Measurements from ENCODE around the gene FCRLA.

DNA sequence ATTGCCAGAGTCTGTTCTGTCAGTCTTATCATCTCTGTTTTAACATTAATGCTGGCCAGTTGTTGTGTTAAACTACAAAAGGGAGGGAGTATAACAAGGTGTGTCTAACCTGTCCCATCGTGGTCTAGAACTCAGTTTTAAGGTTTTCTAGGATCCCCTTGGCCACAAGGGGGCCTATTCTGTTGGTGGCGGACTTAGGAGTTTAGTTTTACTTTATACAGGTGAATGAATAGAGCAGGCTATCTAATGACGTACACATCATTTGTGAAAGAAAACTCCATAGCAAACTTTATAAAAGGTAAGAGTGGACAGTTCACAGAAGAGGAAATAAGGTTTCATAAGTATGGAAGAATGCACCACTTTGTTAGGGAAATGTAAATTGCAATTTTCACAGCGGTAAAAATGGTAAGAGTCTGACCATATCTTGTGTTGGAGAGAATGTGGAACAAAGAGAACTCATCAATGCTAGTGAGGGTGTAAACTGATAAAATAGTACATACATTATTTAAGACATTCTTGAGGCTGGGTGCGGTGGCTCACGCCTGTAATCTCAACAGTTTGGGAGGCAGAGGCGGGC, 56.6 kb downstream of the FCRLA start:
- TF ChIP-seq POLR2A (IDR thresholded peaks at IDR 0.05), result no peak
- TF ChIP-seq, protein P1, sequence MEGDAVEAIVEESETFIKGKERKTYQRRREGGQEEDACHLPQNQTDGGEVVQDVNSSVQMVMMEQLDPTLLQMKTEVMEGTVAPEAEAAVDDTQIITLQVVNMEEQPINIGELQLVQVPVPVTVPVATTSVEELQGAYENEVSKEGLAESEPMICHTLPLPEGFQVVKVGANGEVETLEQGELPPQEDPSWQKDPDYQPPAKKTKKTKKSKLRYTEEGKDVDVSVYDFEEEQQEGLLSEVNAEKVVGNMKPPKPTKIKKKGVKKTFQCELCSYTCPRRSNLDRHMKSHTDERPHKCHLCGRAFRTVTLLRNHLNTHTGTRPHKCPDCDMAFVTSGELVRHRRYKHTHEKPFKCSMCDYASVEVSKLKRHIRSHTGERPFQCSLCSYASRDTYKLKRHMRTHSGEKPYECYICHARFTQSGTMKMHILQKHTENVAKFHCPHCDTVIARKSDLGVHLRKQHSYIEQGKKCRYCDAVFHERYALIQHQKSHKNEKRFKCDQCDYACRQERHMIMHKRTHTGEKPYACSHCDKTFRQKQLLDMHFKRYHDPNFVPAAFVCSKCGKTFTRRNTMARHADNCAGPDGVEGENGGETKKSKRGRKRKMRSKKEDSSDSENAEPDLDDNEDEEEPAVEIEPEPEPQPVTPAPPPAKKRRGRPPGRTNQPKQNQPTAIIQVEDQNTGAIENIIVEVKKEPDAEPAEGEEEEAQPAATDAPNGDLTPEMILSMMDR (IDR thresholded peaks at IDR 0.05 in 4 of 5, conservative IDR thresholded peaks at IDR 0.05 in 1 of 5), result peak in 2 of 5 experiments; percentile 9 to 44
